GM18951 (cell line): ENCODE data around the gene SNX20.

Experiments
- POLR2A ChIP-seq: IDR thresholded peaks from 4 replicates; pipeline ENCODE4 v1.6.1; 2011; ENCODE audit warnings: mild to moderate bottlenecking; ENCODE audit not compliant: insufficient read length, insufficient read depth; ENCODE audit errors: extremely low read depth
- in situ Hi-C: fragments of 300-500 bp; cut with MboI; formaldehyde crosslinking; loops from one replicate; pipeline ENCODE4 v1.12.0; 2022; ENCODE audit warnings: low sequenced_read_pairs, mixed read lengths, inconsistent platforms; ENCODE audit not compliant: unreplicated experiment

The SNX20 gene

DNA sequence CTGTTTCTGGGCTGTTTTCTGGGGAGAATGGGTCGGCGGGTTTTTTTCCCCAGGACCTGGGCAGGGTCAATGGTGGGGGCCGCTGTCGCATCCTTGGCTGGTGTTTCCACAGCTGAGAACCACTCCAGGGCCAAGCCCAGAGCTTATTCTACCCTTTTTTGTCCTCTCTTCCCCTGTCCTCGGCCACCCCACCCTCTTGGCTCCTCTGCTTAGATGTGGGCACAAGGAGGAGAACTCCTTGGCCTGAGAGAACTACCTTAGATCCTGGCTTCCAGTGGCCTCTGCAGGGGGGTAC, 16.3 kb upstream of the SNX20 start:
- no peak for TF ChIP-seq POLR2A
- in situ Hi-C loops, result no loop called here

GRCh38 chr16:50696575-50697420, 15.7 kb upstream of the SNX20 start:
- TF ChIP-seq POLR2A, result peak; percentile 62
- in situ Hi-C loops, result no loop called here

- in situ Hi-C loops, result no loop called here
These were observed 15.0 kb upstream of the SNX20 start for GRCh38 chr16:50696126-50696525.

GRCh38 chr16:50695017-50696000, 14.2 kb upstream of the SNX20 start:
- in situ Hi-C loops, result no loop called here

More at GRCh38 chr16:50696126-50696525, 15.0 kb upstream of the SNX20 start:
- no peak for TF ChIP-seq POLR2A

DNA sequence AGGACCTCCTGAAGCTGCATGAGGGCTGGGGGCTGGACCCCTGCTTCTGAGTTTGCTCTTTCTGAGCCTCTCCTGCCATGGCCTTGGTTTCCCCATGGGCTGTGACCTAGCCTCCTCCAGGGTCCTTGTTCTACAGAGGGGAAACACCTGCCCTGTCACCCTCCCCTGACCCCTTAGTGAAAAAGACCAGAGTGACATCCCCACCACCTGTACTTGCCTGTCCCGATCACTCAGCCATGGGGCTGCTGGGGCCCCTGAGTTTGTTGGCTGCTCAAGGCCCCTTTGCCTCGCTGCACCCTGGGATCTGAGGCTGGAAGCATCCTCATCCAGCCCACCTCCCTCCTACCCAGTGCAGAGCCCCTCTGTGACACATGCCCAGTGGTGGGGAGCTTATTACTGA, 13.1 kb upstream of the SNX20 start:
- in situ Hi-C loops, result no loop called here
- TF ChIP-seq POLR2A, result no peak

More at GRCh38 chr16:50695017-50696000, 14.2 kb upstream of the SNX20 start:
- no peak for TF ChIP-seq POLR2A

- TF ChIP-seq POLR2A, result peak; percentile 60
- in situ Hi-C loops, result no loop called here
These were observed 12.1 kb upstream of the SNX20 start, which contains the start of gene NOD2 for GRCh38 chr16:50692999-50693781. Gene NOD2, plus strand, starts transcription at chr16:50693606. Its CDS starts 5,890 bp downstream, at chr16:50699496.

GRCh38 chr16:50692644-50692998, 11.5 kb upstream of the SNX20 start:
- no peak for TF ChIP-seq POLR2A
- in situ Hi-C loops, result no loop called here

GRCh38 chr16:50690177-50690576, 9.1 kb upstream of the SNX20 start:
- no peak for TF ChIP-seq POLR2A
- in situ Hi-C loops, result no loop called here

GRCh38 chr16:50688867-50689266, 7.8 kb upstream of the SNX20 start:
- in situ Hi-C loops, result no loop called here
- TF ChIP-seq POLR2A, result no peak

DNA sequence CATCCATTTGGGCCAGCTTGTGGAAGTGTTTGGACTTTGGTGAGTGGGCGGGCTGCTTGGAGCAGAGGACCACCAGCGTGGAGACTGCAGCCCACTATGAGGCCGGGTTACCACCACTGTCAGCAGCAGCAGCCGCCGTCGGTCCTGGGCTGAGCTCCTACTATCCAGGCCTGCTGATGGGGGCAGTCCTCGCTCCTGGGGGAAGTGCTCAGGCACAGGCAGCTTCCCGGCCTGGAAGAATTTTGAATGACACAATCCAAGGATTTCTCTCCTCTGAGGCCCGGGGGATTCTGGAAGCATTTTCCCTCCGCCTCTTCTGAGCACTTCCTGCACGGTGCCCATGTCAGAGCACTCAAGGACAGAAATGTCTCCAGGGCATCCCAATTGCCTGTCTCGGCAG, 7.0 kb upstream of the SNX20 start:
- TF ChIP-seq POLR2A, result no peak
- in situ Hi-C loops, result no loop called here

DNA sequence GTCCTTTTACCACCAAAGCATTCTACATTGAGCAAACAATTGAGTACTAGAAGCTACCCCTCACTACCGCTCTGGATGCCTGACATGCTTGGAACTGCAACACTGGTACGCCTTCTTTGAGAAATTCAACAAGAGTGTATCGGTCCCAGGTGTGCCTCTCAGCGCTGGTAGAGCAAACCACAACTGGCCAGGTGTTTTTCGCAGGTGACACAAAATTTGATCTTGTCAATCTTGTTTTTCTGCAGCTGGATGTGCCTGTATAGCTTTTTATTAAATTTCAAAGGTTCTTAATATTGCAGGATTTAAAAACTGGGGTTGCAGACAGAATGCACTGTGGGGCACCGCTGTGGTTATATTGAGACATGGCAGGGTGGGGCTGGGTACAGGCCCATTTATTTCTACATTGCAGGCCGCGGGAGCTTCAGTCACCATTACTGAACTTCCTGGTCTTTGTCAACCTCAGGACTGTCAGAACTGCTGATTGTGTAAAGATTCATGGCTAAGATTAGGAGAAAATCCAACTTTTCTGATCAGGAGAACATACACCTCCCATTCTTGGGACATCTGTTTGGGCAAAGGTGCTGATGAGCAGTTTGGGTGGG, 4.5 kb upstream of the SNX20 start:
- no peak for TF ChIP-seq POLR2A
- in situ Hi-C loops, result no loop called here

DNA sequence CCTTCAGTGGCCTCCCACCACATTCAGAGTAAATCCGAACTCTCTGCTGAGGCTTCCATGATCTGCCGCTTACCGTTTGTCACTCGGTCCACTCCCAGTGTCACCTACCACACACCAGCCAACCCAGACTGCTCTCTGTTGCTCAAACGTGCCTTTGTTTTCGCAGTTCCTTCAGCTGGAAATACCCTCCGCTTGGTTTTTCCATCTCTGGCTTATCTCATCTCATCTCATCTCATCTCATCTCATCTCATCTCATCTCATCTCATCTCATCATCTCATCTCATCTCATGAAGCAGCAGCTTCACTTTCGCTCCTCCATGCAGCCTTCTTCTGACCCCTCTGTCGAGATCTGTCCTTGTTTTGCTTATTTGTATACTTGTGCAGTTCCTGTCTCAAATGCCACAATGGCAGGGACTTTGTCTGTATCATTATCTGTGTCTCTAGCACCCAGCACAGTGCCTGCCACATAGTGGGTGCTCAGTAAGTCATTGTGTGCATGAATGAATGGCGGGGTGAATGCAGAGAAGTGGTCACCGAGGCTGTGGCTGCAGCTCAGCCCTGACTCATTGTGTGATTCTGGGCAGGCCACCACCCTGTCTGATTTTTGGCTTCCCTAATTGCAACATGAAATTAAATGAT, 3.8 kb upstream of the SNX20 start:
- no peak for TF ChIP-seq POLR2A
- in situ Hi-C loops, result no loop called here
